Left ventricle myocardium superior (tissue), 1 donor: Measurements from ENCODE around the gene STYXL2. TPM values are rescaled to one million over a fixed set of nuclear protein-coding genes. Genes with fewer than 3 reads are reported as not detected.

ENCODE experiments used
- ATAC-seq: fragments of 200-7000 bp; cut with Tn5 transposase; one replicate; pipeline ENCODE4 v1.9.1; 2020; ENCODE audit warnings: mild to moderate bottlenecking, moderate library complexity
- DNase-seq: peaks from one replicate; pipeline ENCODE4 v3.0.0-alpha.2; 2020
- intact Hi-C: fragments of 100-400 bp; cut with micrococcal nuclease; formaldehyde crosslinking; loops from one replicate; pipeline ENCODE4 v1.11.0; 2022
- total RNA-seq: library from RNA; stranded (reverse); fragmentation: NEBNext Ultra II Directional; extraction: Animal tissue kit (Norgen Biotek cat#: 25700); gene quantifications from one replicate; pipeline ENCODE4 v1.2.1, GENCODE V29; 2021
- donor health status: DM: no; HTN: yes; CAD: no; lungs with severe emphysema.

STYXL2 gene
- total RNA-seq, 1 donor from 2014 or later = 121 TPM

DNA sequence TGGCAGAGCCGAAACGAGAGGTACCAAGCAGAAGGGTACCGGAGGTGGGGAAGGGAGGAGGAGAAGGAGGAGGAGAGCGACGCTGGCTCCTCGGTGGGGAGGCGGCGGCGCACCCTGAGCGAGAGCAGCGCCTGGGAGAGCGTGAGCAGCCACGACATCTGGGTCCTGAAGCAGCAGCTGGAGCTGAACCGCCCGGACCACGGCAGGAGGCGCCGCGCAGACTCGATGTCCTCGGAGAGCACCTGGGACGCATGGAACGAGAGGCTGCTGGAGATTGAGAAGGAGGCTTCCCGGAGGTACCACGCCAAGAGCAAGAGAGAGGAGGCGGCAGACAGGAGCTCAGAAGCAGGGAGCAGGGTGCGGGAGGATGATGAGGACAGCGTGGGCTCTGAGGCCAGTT is 32.4 kb downstream of the STYXL2 start:
- intact Hi-C loops = no loop called here
- DNase-seq (no peak), ATAC-seq (no peak)

DNA sequence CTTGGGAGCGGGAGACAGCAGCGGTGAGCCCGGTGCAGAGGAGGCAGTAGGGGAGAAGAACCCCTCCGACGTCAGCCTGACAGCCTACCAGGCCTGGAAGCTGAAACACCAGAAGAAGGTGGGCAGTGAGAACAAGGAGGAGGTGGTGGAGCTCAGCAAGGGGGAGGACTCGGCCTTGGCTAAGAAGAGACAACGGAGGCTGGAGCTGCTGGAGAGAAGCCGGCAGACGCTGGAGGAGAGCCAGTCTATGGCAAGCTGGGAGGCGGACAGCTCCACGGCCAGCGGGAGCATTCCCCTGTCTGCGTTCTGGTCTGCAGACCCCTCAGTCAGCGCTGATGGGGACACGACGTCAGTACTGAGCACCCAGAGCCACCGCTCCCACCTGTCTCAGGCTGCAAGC is 32.9 kb downstream of the STYXL2 start:
- ATAC-seq (peak; percentile 22), DNase-seq (peak; percentile 47)
- intact Hi-C loops = no loop called here

GRCh38 chr1:167127236-167127635 is 33.4 kb downstream of the STYXL2 start:
- intact Hi-C loops = no loop called here
- DNase-seq = no peak
- no peak for ATAC-seq

GRCh38 chr1:167127661-167128060 is 33.8 kb downstream of the STYXL2 start:
- no peak for ATAC-seq
- no peak for DNase-seq
- intact Hi-C loops = no loop called here

- intact Hi-C loops = no loop called here
- ATAC-seq = no peak
Measured at GRCh38 chr1:167128261-167129227, 34.7 kb downstream of the STYXL2 start.

DNA sequence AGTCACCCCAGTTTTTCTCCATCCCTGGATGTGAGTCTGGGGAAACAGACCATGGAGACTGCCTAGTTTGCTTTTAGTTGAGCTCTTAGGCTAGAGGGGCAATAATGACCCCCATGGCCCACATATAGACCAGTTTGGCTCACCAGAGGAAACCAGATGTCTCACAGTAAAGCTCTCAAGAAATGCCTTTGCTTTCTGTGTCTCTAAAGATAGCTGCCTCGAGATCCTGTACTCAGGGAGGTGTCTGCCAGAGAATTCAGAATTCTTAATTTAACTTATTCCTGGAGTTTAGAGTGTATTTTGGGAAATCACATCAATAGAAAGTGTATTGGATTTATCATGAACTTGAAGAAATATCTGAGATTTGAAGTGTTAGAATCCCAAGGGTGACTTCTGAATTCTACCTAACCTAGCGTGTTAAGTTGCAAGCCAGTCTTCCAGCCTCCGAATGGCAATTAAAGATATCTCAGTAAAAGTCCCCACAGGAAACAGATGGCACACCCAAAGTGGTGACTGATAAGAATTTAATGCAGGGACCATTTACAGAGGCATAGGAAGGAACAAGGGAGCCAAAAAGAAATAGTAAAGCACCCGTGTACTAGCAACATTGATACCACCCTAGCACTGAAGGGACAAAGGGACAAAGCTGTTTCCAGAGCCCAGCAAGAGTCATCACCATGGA is 37.1 kb downstream of the STYXL2 start:
- intact Hi-C loops = no loop called here
- peak; percentile 10 for ATAC-seq
- no peak for DNase-seq

More at GRCh38 chr1:167128261-167129227, 34.7 kb downstream of the STYXL2 start:
- no peak for DNase-seq

- intact Hi-C loops = no loop called here
- DNase-seq = no peak
- peak; percentile 18 for ATAC-seq
Measured at GRCh38 chr1:167132301-167133010, 38.6 kb downstream of the STYXL2 start.

- ATAC-seq = no peak
- DNase-seq = no peak
- intact Hi-C loops = no loop called here
Measured at GRCh38 chr1:167135281-167135840, 41.5 kb downstream of the STYXL2 start.

DNA sequence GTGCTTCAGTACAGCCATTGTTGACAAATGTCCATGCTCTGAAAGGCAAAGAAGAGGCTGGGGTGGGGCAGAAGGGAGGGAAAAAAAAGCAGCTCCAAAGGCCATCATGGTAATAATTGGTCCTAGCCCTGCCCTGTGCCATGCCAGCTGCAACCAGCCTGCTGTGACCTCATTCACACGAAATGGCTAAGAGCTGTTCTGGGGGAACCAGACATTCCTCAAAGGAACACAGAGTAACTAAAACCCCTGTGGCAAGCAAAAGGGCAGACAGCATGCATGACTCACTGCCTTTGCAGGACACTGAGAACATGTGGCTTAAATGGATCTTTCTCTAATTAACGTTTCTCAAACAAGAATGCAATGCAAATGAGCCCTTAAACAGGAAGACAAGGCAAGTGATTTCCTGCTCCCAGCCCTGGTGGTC is 42.3 kb downstream of the STYXL2 start:
- DNase-seq (no peak), ATAC-seq (peak; percentile 75)
- intact Hi-C loops = no loop called here

DNA sequence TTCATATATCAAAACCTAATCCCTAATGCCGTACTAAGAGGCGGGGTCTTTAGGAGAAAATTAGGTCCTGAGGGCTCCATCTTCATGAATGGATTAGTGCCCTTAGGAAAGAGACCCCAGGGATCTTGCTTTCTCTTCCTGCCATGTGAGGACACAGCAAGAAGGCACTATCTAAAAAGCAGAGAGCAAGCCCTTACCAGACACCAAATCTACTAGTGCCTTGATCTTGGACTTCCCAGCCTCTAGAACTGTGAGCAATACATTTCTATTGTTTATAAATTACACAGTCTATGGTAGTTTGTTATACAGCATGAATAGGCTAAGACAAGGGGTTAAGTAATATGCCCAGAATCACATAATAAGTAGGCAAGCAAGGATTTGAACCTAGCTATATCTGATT is 42.9 kb downstream of the STYXL2 start:
- DNase-seq = no peak
- intact Hi-C loops = no loop called here
- ATAC-seq = no peak

DNA sequence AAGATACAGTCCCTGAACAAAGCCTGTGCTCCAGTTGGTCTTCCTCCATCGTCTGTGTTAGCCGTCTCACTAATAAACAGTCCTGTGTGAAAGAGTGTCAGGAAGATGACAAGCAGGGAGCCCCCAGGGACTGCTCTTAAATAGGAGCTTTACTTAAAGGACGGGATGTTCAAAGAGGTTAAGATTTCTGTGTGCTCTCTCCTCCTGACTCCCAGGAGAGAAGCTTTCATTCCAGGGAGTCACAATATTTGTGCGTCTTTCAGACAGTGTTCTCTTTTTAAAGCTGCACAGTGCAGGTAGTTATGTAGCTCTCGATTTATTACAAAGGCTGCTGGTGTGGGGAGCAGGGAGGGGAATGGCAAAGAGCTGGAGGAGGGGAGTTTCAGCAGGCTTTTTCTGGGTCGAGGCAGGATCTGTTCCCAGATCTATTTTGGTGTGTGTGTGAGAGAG is 43.5 kb downstream of the STYXL2 start:
- ATAC-seq (no peak), DNase-seq (no peak)
- intact Hi-C loops = no loop called here

DNA sequence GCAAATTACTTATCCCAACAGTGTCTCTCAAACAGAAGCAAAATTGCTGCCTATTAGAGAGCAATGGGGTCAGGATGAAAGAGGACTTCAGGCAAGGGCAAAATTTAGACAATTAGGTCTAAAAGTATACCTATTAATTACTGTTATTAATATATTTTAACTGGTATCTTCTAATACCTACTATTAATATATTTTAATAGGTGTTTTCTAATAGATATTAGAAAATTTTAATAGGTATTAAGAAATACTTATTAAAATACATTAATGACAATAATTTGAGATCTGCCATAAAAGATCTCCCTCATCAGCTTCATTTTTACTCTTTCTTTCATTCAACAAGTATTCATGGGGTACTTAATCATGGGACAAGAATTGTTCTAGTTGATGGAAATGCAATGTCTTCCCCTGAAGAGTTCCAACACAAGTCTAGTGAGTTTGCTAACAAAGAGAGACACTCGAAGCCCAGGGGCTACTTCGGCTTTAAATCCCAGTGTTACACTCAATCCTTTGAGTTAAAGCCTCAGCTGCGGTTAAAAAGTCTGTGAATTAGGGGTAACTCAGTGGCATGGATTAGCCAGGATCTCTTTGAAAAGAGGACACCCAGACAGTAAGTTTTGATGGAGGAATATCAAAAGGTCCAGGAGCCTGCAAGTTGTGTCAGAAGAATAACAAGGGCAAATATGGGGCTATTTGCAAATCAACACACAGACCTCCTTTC is 44.1 kb downstream of the STYXL2 start:
- ATAC-seq (no peak), DNase-seq (no peak)
- intact Hi-C loops = no loop called here

DNA sequence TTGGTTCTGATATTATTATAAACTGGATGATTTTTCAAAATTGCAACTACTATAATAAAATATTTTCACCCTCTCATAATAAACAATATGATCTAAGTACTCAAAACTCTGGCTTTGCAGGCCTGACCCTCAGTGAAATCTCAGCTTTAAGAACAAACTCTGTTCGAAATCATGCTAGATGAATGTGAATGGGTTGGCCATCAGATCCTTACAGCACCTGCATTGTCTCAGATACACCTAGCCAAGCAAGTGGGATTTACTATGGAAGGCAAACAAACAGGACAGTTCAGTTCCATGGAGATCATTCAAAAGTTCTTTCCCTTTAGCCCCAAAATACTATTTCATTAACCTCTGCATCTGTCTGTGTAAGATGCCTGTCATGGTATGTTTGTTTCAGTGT is 44.8 kb downstream of the STYXL2 start:
- intact Hi-C loops = no loop called here
- no peak for DNase-seq
- no peak for ATAC-seq

DNA sequence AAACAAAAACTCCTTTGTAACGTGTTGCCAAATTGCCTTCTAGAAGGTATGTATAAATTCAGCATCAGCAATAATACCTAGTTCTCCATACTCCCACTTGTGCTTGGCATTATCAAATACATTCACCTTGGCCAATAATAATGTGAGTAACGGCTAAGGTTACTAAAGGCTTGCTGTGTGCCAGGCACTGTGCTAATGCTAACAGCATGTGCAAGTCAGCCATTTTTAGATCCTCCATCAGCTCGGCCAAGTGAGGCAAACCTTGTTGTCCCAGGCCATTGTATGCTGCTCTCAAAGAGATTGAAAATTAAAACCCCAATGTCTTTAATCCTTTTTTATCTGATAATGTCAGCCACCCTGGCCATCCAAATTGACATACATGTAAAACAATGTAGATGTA is 48.1 kb downstream of the STYXL2 start:
- ATAC-seq (no peak), DNase-seq (no peak)
- intact Hi-C loops = no loop called here

Other genes starting within 250 kb of the STYXL2 start
- gene TADA1, start 217.8 kb upstream of the STYXL2 start, total RNA-seq = 9.6 TPM
- 1.6 TPM for gene ILDR2, start 118.5 kb upstream of the STYXL2 start, total RNA-seq
- gene MAEL, start 104.8 kb upstream of the STYXL2 start, total RNA-seq = 0.87 TPM
- gene GPA33, start 3.7 kb upstream of the STYXL2 start, total RNA-seq = 0.07 TPM
- 5.9 TPM for gene POU2F1, start 126.8 kb downstream of the STYXL2 start, total RNA-seq